GM10248 (cell line): ENCODE data around the gene NT5DC2.

Experiments used
- CTCF ChIA-PET: fragments of 300-600 bp; sonication (Branson Sonifier 250); formaldehyde crosslinking; extraction: SDS; loops from one replicate; lab custom pipeline; 2021; ENCODE audit warnings: antibody characterized with exemption; lab: Yijun Ruan, JAX
- POLR2A ChIA-PET: fragments of 350-650 bp; sonication (Branson Sonifier 250); formaldehyde crosslinking; extraction: SDS; loops from one replicate; lab custom pipeline; 2020; ENCODE audit warnings: antibody characterized with exemption; lab: Yijun Ruan, JAX
- DNase-seq: peaks from one replicate; pipeline ENCODE4 v3.0.0; 2012; ENCODE audit errors: extremely low spot score
- TF ChIP-seq, protein P1 (sequence below): IDR thresholded peaks from 2 replicates; pipeline ENCODE4 v1.5.1; 2012; ENCODE audit warnings: mild to moderate bottlenecking, low read depth; ENCODE audit errors: extremely low read depth, missing control alignments, control extremely low read depth

The NT5DC2 gene

DNA sequence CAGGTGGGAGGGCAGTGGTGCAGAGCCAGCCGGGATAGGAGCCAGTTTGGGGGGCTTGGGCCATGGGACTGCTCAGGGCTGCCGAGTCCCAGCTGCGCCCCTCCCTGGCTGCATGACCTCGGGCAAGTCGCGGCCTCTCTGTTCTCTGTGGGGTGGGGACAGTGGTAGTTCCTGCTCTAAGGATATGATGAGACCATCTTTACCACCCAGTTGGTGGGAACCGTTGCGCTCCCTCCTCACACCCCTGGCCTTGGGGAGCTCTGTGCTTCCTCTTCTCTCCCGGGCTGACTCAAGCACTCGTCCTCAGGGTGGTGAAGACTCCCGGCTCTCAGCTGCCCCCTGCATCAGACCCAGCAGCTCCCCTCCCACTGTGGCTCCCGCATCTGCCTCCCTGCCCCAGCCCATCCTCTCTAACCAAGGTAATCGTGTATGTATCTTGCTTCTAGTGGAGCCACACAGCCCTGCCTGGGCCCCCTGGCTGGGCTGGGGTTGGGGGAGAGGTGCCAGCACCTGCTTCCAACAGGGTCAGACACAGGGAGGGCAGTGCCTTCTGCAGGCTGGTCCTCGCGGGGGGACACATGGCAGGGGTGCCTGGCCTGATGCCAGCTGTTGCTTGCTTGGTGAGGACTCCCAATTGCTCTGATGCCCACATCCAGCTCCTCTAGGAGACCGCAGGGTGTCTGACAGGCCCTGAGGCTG lies 53.6 kb downstream of the NT5DC2 start:
- ChIA-PET CTCF (interaction anchor here (1.4 kb wide), 1 partner anchor 8 kb away, joined by 4 read pairs; no protein-coding TSS in a partner anchor), POLR2A (no interaction called here)
- DNase-seq: no peak
- TF ChIP-seq, protein P1, sequence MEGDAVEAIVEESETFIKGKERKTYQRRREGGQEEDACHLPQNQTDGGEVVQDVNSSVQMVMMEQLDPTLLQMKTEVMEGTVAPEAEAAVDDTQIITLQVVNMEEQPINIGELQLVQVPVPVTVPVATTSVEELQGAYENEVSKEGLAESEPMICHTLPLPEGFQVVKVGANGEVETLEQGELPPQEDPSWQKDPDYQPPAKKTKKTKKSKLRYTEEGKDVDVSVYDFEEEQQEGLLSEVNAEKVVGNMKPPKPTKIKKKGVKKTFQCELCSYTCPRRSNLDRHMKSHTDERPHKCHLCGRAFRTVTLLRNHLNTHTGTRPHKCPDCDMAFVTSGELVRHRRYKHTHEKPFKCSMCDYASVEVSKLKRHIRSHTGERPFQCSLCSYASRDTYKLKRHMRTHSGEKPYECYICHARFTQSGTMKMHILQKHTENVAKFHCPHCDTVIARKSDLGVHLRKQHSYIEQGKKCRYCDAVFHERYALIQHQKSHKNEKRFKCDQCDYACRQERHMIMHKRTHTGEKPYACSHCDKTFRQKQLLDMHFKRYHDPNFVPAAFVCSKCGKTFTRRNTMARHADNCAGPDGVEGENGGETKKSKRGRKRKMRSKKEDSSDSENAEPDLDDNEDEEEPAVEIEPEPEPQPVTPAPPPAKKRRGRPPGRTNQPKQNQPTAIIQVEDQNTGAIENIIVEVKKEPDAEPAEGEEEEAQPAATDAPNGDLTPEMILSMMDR: no peak

DNA sequence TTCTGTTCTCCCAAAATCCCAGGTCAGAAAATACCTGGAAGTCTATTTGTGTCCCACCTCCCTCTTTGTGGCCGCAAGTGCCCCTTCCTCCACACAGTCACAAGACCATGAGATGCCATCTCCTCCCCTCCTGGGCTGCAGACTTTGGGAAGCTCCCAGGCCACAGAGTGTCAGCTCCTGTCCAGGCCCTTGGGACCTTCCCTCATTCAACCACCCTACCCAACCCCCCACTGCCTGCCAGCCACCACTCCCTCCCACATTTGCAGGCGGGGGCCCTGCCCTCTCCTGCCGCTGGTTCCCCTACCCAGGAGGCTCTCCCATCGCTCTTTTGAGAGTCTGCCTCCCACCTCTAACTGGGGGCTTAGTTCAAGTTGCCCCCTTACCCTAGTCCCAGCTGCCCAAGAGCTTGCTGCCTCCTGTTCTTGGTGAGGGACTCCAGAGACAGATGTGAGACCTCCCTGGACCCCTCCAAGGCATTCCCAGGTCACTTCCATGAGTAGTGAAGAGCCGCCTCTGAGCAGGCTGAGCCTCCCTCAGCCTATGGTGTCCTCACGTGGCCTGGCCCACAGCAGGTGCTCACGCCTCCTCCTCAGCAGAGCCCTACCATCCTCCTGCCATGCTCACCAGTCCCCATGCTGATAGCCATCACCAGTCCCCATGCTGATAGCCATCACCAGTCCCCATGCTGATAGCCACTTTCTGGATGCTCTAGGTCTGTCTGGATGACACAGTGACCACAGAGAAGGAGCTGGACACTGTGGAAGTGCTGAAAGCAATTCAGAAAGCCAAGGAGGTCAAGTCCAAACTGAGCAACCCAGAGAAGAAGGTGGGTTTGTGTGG lies 54.4 kb downstream of the NT5DC2 start:
- TF ChIP-seq, protein P1: no peak
- DNase-seq: no peak
- ChIA-PET POLR2A (no interaction called here), CTCF (no interaction called here)

DNA sequence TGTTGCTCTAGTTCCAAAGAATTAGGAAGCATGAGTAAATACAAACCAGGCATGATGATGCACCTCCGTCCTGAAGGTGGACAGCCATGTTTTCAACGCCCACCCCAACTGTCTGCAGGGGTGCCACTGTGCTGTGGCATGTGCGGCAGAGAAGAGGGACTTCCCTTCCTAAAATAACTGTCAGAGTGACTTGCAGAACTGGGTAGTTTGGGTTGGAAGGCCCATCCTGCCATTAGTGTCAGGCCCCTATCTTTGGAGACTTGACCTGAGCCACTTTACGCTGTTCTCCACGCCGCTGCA lies 55.9 kb downstream of the NT5DC2 start:
- TF ChIP-seq, protein P1: no peak
- DNase-seq: no peak
- ChIA-PET CTCF (no interaction called here), POLR2A (no interaction called here)

DNA sequence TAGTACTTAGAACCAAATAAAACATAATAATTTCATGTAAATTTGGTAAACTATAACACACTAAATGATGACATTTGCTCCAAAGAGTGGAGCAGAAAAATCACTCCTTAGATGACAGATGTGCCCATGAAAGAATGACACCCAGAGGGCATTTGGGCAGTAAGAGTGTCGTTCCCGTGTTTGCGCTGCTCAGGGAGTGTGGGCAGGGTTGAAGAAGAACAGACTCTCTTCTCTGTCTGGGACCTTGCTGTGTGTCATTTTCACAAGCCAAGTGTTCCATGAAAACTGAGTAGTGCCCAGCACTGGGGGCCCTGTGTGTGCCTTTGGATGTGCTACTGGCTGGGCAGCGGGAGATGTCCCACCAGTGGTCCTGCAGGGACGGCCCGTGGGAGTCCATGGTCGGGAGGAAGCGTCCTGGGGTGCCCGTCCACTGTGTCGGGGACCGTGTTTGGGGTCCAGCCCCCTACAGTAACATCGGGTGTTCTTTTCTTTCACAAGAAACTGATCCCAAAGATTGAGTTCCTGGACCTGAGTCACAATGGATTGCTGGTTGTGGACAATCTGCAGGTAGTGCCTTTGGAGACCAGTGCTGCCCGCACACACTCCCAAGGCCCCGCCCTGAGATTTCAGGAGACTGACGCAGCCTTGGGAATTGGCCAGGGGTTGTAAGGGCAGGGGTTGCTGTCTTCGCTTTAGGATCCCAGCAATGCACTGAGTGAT lies 56.4 kb downstream of the NT5DC2 start:
- TF ChIP-seq, protein P1: no peak
- POLR2A ChIA-PET: no interaction called here
- DNase-seq: no peak
- CTCF ChIA-PET: no interaction called here
